ENCODE data around the gene ACD. TPM values are rescaled to one million over a fixed set of nuclear protein-coding genes. Genes with fewer than 3 reads are reported as not detected.

ACD gene
- total and polyA plus RNA-seq, 5 experiments from 2014 or later, result 24.6 to 46.6 (median 38.1) TPM

- peak overlapping the region in 8 of 10 donors; percentile 6 to 81 (median 72) for H3K27ac Mint-ChIP-seq
- POLR2A ChIA-PET, result interaction anchor here (1.2 to 6.6 kb wide), 7 partner anchors 20 to 144 kb away, joined by 3 to 41 read pairs (median 12); partner anchors contain the start of genes CARMIL2, CTCF and RIPOR1
- H3K4me1 Mint-ChIP-seq, result peaks cover 10 to 40% (median 31%) of the 10 kb centered on the region in 4 donors
- no peak for ATAC-seq
- H3K4me3 Mint-ChIP-seq, result peak overlapping the region; percentile 3 to 92 (median 67)
- no peaks in the 10 kb centered on the region for H3K9me3 Mint-ChIP-seq
- DNase-seq, result no peak
- H3K36me3 Mint-ChIP-seq, result no peaks in the 10 kb centered on the region
- H3K27me3 Mint-ChIP-seq, result no peaks in the 10 kb centered on the region
These were observed 5.5 kb upstream of the ACD start for GRCh38 chr16:67665598-67665997.

- POLR2A ChIA-PET, result interaction anchor here (1.3 to 6.6 kb wide), 5 partner anchors 19 to 143 kb away, joined by 3 to 41 read pairs (median 8); partner anchors contain the start of genes CARMIL2 and CTCF
- H3K27ac Mint-ChIP-seq, result peak overlapping the region in 5 of 10 donors; percentile 64 to 88 (median 66)
- H3K9me3 Mint-ChIP-seq, result no peaks in the 10 kb centered on the region
- peak overlapping the region in 8 of 10 donors; percentile 6 to 78 (median 50) for H3K4me3 Mint-ChIP-seq
- H3K36me3 Mint-ChIP-seq, result no peaks in the 10 kb centered on the region
- peaks cover 10 to 40% (median 32%) of the 10 kb centered on the region in 4 donors for H3K4me1 Mint-ChIP-seq
- ATAC-seq (no peak), DNase-seq (peak in 1 of 10 donors; percentile 36)
- no peaks in the 10 kb centered on the region for H3K27me3 Mint-ChIP-seq
These were observed 4.8 kb upstream of the ACD start for GRCh38 chr16:67664871-67665270.

GRCh38 chr16:67664258-67664657 is 4.2 kb upstream of the ACD start:
- H3K4me1 Mint-ChIP-seq, result peaks cover 8 to 46% (median 35%) of the 10 kb centered on the region in 4 donors
- ATAC-seq (no peak), DNase-seq (no peak)
- H3K36me3 Mint-ChIP-seq, result no peaks in the 10 kb centered on the region
- no peaks in the 10 kb centered on the region for H3K27me3 Mint-ChIP-seq
- peak overlapping the region in 8 of 10 donors; percentile 20 to 88 (median 68) for H3K27ac Mint-ChIP-seq
- POLR2A ChIA-PET, result interaction anchor here (1.8 to 3.8 kb wide), 3 partner anchors 19 to 126 kb away, joined by 4 to 19 read pairs (median 8); partner anchors contain the start of genes CARMIL2 and CTCF
- peak overlapping the region in 5 of 10 donors; percentile 3 to 78 (median 44) for H3K4me3 Mint-ChIP-seq
- H3K9me3 Mint-ChIP-seq, result no peaks in the 10 kb centered on the region

GRCh38 chr16:67663877-67664222 is 3.8 kb upstream of the ACD start:
- POLR2A ChIA-PET, result interaction anchor here (2.5 to 3.8 kb wide), 2 partner anchors 18 to 102 kb away, joined by 8 to 19 read pairs; partner anchors contain the start of genes CARMIL2 and CTCF
- H3K4me3 Mint-ChIP-seq, result peak overlapping the region in 2 of 10 donors; percentile 56 to 58
- H3K27ac Mint-ChIP-seq, result peak overlapping the region in 6 of 10 donors; percentile 12 to 84 (median 65)
- peaks cover 8 to 50% (median 37%) of the 10 kb centered on the region in 4 donors for H3K4me1 Mint-ChIP-seq
- DNase-seq (no peak), ATAC-seq (no peak)
- no peaks in the 10 kb centered on the region for H3K27me3 Mint-ChIP-seq
- H3K9me3 Mint-ChIP-seq, result no peaks in the 10 kb centered on the region
- no peaks in the 10 kb centered on the region for H3K36me3 Mint-ChIP-seq

- no peaks in the 10 kb centered on the region for H3K36me3 Mint-ChIP-seq
- ATAC-seq, result no peak
- DNase-seq, result peak in 3 of 10 donors; percentile 19 to 67 (median 28)
- POLR2A ChIA-PET, result interaction anchor here (1.0 to 3.8 kb wide), 4 partner anchors 18 to 417 kb away, joined by 3 to 19 read pairs (median 6); partner anchors contain the start of genes CARMIL2 and CTCF
- no peaks in the 10 kb centered on the region for H3K27me3 Mint-ChIP-seq
- H3K27ac Mint-ChIP-seq, result peak overlapping the region in 6 of 10 donors; percentile 12 to 73 (median 52)
- no peaks in the 10 kb centered on the region for H3K9me3 Mint-ChIP-seq
- H3K4me1 Mint-ChIP-seq, result peaks cover 8 to 53% (median 38%) of the 10 kb centered on the region in 4 donors
- peak overlapping the region in 1 of 10 donors; percentile 10 for H3K4me3 Mint-ChIP-seq
These were observed 3.3 kb upstream of the ACD start for GRCh38 chr16:67663151-67663876.

- DNase-seq, result no peak
- no peaks in the 10 kb centered on the region for H3K9me3 Mint-ChIP-seq
- peaks cover 6 to 53% (median 35%) of the 10 kb centered on the region in 4 donors for H3K4me1 Mint-ChIP-seq
- peaks cover 0 to 4% (median 0%) of the 10 kb centered on the region in 3 donors for H3K36me3 Mint-ChIP-seq
- peak overlapping the region in 5 of 10 donors; percentile 33 to 96 (median 65) for H3K27ac Mint-ChIP-seq
- H3K4me3 Mint-ChIP-seq, result peak overlapping the region in 1 of 10 donors; percentile 10
- no peaks in the 10 kb centered on the region for H3K27me3 Mint-ChIP-seq
- no peak for ATAC-seq
- POLR2A ChIA-PET, result interaction anchor here (1.0 to 3.8 kb wide), 4 partner anchors 17 to 417 kb away, joined by 3 to 19 read pairs (median 6); partner anchors contain the start of genes CARMIL2 and CTCF
These were observed 2.6 kb upstream of the ACD start for GRCh38 chr16:67662653-67663010.

GRCh38 chr16:67661886-67662652 is 2.0 kb upstream of the ACD start:
- Mint-ChIP-seq H3K9me3 (no peaks in the 10 kb centered on the region), H3K27ac (peak overlapping the region in 8 of 10 donors; percentile 91 to 97 (median 96)), H3K27me3 (no peaks in the 10 kb centered on the region), H3K36me3 (peaks cover 0 to 4% (median 0%) of the 10 kb centered on the region in 3 donors), H3K4me3 (peak overlapping the region; percentile 78 to 97 (median 92)), H3K4me1 (peaks cover 6 to 50% (median 31%) of the 10 kb centered on the region in 4 donors)
- DNase-seq (peak in 1 of 10 donors; percentile 65), ATAC-seq (no peak)
- POLR2A ChIA-PET, result interaction anchor here (0.9 to 6.6 kb wide), 6 partner anchors 16 to 418 kb away, joined by 3 to 82 read pairs (median 4); partner anchors contain the start of genes CARMIL2 and CTCF

GRCh38 chr16:67661101-67661761 is 1.2 kb upstream of the ACD start:
- H3K4me1 Mint-ChIP-seq, result peaks cover 6 to 43% (median 27%) of the 10 kb centered on the region in 4 donors
- H3K36me3 Mint-ChIP-seq, result peaks cover 0 to 5% (median 0%) of the 10 kb centered on the region in 3 donors
- POLR2A ChIA-PET, result interaction anchor here (0.6 to 6.6 kb wide), 10 partner anchors 15 to 168 kb away, joined by 3 to 82 read pairs (median 5); partner anchors contain the start of genes CARMIL2, CTCF, GFOD2 and RANBP10
- peak; percentile 3 to 7 for ATAC-seq
- H3K27me3 Mint-ChIP-seq, result no peaks in the 10 kb centered on the region
- H3K9me3 Mint-ChIP-seq, result no peaks in the 10 kb centered on the region
- DNase-seq, result peak in 2 of 10 donors; percentile 37 to 66
- peak overlapping the region; percentile 78 to 97 (median 92) for H3K4me3 Mint-ChIP-seq
- peak overlapping the region; percentile 80 to 97 (median 96) for H3K27ac Mint-ChIP-seq

GRCh38 chr16:67660564-67661028 is 536 bp upstream of the ACD start, which contains the start of gene PARD6A:
PARD6A (plus strand) TSS chr16:67660960; CDS start chr16:67661039, 79 bp downstream.
- Mint-ChIP-seq H3K27me3 (no peaks in the 10 kb centered on the region), H3K27ac (peak within 1 kb of the TSS; percentile 91 to 99 (median 97)), H3K4me1 (peaks cover 7 to 45% (median 27%) of the 10 kb centered on the region in 4 donors), H3K4me3 (peak within 1 kb of the TSS; percentile 88 to 97 (median 94)), H3K9me3 (no peaks in the 10 kb centered on the region), H3K36me3 (peaks cover 0 to 8% (median 3%) of the 10 kb centered on the region in 3 donors)
- peak; percentile 80 to 83 for ATAC-seq
- POLR2A ChIA-PET, result interaction anchor here (0.6 to 6.6 kb wide), 19 partner anchors 10 to 179 kb away, joined by 3 to 82 read pairs (median 4); partner anchors contain the start of genes ATP6V0D1, CARMIL2, CTCF and GFOD2
- DNase-seq, result peak; percentile 89 to 98 (median 94)

GRCh38 chr16:67658849-67659674 is 998 bp downstream of the ACD start:
- peaks cover 8 to 43% (median 28%) of the 10 kb centered on the region in 4 donors for H3K4me1 Mint-ChIP-seq
- H3K27ac Mint-ChIP-seq, result peak overlapping the region in 9 of 10 donors; percentile 29 to 98 (median 90)
- no peak for DNase-seq
- POLR2A ChIA-PET, result interaction anchor here (0.5 to 6.6 kb wide), 10 partner anchors 13 to 180 kb away, joined by 3 to 82 read pairs (median 6); partner anchors contain the start of genes CARMIL2 and CTCF
- peak overlapping the region; percentile 88 to 97 (median 94) for H3K4me3 Mint-ChIP-seq
- H3K9me3 Mint-ChIP-seq, result no peaks in the 10 kb centered on the region
- no peaks in the 10 kb centered on the region for H3K27me3 Mint-ChIP-seq
- ATAC-seq, result no peak
- H3K36me3 Mint-ChIP-seq, result peaks cover 0 to 22% (median 6%) of the 10 kb centered on the region in 3 donors

Measured in naive thymus-derived CD8-positive, alpha-beta T cell (primary cell).